Measurements from ENCODE around the gene FKBP2. TPM values are rescaled to one million over a fixed set of nuclear protein-coding genes. Genes with fewer than 3 reads are reported as not detected.

The FKBP2 gene
- total RNA-seq, 1 experiment from 2014 or later: 57.6 TPM

GRCh38 chr11:64246871-64247728 lies 6.2 kb downstream of the FKBP2 start, which contains the start of gene PPP1R14B:
TSS of gene PPP1R14B (minus strand) at chr11:64246943. CDS start at chr11:64246673, 270 bp downstream.
- DNase-seq (ENCODE audit: extremely low read depth, low read depth): peak; percentile 76

DNA sequence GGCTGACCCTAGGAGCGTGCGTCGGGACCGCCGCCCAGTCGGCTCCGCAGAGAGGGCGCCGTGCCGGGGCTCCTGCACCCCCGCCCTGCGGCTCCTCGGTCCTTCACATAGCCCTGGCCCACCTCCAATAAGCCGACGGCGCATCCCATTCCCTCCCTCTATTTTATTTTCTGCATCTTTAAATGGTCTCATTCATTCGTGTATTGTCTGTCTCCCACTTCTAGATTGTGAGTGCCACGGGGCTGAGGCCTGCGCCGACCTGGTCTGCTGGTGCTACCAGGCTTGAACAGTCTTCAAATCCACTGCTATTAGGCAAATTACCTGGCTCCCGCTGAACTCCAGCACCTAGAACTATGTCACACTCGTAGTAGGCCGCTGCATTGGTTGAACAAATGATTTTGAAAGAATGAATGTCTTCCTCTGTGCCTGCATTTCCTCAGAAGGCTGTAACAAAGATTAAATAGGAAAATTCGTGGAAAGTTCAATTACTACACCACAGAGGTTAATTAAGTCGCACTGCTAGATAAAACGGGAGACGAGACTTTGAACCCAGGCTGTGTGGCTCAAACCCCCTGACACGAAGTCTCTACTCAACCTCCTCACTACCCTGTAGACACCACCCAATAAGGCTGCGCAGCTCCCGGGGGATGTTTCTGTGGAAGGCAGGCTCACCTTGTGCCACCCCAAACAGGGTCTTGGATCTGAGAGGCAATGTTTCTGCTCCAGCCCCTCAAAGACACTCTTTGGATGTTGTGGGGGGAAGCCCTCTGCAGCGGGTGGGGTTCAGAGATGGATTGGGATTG lies 7.0 kb downstream of the FKBP2 start:
- DNase-seq (ENCODE audit: extremely low read depth, low read depth): no peak

GRCh38 chr11:64248578-64248977 lies 7.7 kb downstream of the FKBP2 start:
- no peak for DNase-seq (ENCODE audit: extremely low read depth, low read depth)

DNA sequence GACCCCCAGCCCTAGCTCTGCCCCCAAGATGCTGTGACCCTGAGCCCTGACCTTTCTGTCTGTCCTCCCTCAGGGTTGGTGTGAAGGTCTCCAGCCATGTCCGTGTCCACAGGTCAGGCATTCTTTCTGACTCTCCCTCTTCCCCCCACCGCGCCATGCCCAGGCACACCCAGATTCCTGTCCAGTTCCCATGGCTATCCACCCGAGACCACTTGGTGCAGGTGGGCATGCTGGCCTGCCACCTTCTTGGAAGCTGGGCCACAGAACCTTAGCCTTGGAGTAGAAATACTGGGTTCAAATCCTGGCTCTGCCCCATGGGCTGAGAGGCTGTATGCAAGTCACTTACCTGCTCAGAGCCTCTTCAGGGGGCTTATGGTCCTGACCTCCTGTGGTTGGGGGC lies 8.1 kb downstream of the FKBP2 start:
- DNase-seq (ENCODE audit: extremely low read depth, low read depth): no peak

DNA sequence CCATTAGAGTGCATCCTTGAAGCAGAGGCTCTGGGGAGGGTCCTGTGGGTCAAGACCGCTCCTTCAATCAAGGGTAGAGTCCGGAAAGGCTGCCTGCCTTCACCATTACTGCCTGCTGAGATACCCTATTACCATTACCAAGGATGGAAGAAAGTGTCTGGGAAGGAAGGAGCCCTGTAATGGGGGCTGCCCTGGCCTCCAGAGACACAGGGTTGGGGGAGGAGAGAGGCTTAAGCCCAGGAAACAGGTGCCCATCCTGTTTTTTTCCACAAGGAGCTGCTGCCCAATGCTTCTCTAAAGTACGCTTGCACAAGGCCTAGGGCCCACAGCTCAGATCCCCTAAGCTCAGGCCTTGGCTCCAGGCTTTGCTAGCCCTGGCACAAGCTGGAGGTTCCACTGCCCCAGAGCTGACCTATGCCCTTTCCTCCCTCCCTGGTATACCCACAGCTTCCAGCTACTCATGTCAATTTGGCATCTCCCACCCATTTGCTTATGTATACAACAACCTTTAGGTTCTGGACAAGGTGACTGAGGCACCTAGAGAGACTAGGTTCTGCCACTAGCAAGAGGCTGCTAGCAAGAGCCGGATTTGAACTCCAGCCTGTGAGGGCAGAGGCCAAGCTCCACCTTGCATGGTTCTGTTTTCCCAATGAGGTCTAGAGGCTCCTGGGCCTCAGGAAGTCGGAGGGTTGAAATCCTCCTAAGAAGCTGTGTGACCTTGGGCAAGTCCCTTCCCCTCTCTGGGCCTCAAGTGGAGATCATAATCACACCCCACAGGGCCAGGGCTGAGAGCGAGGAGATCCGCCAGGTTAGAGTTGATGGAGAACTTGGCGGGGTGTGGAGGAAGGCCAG lies 8.9 kb downstream of the FKBP2 start:
- no peak for DNase-seq (ENCODE audit: extremely low read depth, low read depth)

GRCh38 chr11:64250415-64251015 lies 9.6 kb downstream of the FKBP2 start:
- no peak for DNase-seq (ENCODE audit: extremely low read depth, low read depth)

DNA sequence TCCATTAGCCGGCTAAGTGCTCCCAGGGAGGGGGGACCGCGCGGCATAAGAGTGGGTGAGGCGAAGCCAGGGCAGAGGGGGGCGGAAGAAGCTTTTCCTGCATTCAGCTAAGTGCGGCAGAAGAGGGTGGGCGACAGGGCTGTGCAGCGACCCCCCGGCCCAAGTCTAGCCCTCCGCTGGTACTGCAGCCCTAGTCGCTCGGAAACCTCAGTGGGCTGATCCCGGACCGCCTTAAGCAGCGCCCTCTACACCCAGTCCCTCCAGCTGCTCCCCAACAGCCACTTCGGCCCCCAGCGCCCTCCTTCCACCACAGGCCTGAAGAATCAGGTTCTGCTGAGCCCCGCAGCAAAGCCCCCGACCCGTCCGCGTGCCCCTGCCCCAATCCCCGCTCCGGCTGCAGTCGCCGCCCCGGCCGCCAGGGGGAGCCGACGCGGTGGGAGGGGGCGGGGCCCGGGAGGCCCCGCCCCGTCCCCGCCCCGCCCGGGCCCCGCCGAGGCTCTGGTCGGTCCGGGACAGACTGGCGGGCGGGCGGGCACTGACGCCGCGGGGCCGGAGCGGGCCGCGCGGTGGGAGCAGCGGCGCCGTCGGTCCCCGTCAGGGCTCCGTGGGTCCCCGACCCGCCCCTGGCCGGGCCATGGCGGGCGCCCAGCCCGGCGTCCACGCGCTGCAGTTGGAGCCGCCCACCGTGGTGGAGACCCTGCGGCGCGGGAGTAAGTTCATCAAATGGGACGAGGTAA lies 10.3 kb downstream of the FKBP2 start, which contains the start of gene PLCB3:
Gene PLCB3, plus strand, starts transcription at position 515 of the 737 bp plus-strand sequence. Its CDS starts 120 bp downstream, at position 635.
- no peak for DNase-seq (ENCODE audit: extremely low read depth, low read depth)

GRCh38 chr11:64251753-64252002 lies 10.8 kb downstream of the FKBP2 start:
- no peak for DNase-seq (ENCODE audit: extremely low read depth, low read depth)

DNA sequence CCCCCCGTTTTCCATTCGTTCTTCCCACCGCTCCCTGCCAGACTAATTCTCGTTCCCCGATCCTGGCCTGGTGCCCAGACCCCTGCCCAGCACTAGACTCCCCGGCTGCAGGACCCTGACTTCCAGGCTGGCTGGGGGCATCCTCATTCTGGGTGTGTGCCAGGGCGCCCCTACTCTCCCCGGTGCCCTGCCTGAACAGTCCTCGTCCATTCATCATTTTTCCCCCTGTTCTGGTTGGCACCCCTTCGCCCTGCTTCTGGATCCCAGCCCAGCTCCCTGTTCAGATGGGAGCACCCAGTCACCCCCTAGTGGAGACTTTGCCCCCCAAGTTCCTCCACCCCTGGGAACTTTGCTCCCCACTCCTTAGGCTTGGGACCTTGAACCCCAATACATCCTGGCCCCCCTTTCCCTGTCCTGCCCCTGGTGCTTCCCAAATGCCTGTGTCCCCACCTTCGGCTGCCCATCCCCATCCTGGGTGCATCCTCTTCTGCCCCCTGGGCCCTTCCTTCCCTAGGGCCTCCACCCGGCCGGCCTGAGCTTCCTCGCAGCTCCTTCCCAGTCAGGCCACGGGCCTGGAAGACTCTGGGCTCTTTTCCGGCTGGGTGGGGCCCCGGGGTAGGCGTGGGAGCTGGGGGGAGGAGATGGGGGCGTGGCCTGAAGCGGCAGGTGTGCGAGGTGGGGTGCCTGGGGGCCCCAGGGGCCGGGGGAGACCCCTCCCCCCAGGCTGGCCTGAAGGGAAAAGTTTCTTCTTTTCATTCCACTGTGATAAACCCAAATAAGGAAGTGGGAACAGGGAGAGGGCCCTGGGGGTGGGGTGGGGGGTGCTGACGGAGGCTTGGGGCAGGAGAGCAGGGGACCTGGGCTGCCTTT lies 11.3 kb downstream of the FKBP2 start:
- DNase-seq (ENCODE audit: extremely low read depth, low read depth): no peak

DNA sequence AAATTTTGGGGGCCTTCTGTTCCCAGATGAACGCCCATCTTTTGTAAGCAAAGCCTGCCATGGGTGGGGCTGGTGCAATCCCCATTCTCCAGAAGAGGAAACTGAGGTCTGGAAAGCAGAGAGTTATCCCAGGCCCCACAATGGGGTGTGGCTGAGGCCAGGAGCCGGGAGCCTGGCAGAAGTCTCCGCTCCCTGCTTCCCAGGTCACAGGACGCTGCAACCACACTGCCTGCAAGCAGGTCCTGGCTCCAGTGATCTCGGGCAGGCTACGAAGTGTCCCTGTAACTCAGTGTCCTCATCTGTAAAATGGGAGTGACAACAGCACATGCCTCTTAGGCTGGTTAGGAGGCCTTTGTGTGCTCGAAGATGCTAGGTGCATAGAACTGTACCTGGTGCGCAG lies 12.1 kb downstream of the FKBP2 start:
- DNase-seq (ENCODE audit: extremely low read depth, low read depth): no peak

DNA sequence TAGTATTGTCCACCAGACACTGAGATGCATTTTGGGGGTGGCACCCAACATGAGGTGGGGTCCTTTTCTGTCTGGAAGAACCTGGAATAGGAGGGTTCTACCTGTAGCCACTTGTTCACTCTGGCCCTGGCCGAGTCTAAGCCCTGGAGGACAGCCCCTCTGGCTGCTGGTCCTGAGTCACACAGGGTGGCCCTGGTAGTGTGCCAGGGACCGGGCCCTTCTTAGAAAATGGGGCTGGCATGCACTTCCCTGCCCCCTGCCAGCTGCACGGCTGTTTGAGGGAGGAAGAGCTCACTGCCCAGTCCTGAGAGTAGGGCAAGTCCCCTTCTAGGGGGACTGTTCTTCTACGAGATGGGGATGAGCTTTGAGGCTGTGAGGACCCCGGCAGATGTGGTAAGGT lies 12.6 kb downstream of the FKBP2 start:
- no peak for DNase-seq (ENCODE audit: extremely low read depth, low read depth)

DNA sequence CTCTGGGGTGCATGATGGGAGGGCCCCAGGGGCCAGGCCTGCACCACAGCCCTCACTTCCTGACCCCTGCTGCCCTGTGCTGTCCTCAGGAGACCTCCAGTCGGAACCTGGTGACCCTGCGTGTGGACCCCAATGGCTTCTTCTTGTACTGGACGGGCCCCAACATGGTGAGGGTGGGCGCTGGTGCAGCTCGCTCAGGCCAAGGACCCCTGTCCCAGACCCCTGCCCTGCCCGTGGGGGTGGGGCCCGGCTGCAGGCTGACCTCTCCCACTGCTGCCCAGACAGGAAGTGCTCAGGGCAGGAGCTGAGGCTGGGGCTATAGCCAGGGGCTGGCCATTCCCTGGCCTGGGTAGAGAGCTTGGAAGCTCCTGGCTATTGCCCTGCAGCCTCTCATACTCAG lies 13.4 kb downstream of the FKBP2 start:
- DNase-seq (ENCODE audit: extremely low read depth, low read depth): no peak

- DNase-seq (ENCODE audit: extremely low read depth, low read depth): no peak
Observed at GRCh38 chr11:64255135-64256128, 14.5 kb downstream of the FKBP2 start.

DNA sequence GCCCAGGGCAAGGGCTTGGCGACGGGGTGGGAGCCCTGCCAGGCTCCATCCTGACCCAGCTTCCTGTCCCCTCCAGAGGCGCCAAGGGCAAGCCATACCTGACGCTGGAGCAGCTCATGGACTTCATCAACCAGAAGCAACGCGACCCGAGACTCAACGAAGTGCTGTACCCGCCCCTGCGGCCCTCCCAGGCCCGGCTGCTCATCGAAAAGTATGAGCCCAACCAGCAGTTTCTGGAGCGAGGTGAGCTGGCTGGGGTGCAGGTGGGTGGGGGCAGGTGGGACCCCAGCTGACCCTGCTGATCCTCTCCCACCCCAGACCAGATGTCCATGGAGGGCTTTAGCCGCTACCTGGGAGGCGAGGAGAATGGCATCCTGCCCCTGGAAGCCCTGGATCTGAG lies 15.4 kb downstream of the FKBP2 start:
- no peak for DNase-seq (ENCODE audit: extremely low read depth, low read depth)

DNA sequence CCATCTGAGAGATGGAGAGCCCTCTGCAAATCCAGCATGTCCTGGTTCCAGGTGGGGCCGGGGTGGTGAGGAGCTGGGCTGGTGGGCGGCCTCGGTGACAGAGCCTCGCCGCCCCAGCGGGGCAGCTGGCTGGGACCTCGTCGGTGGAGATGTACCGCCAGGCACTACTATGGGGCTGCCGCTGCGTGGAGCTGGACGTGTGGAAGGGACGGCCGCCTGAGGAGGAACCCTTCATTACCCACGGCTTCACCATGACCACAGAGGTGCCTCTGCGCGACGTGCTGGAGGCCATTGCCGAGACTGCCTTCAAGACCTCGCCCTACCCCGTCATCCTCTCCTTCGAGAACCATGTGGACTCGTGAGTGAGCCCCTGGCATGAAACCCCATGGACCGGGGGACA lies 17.5 kb downstream of the FKBP2 start:
- no peak for DNase-seq (ENCODE audit: extremely low read depth, low read depth)

DNA sequence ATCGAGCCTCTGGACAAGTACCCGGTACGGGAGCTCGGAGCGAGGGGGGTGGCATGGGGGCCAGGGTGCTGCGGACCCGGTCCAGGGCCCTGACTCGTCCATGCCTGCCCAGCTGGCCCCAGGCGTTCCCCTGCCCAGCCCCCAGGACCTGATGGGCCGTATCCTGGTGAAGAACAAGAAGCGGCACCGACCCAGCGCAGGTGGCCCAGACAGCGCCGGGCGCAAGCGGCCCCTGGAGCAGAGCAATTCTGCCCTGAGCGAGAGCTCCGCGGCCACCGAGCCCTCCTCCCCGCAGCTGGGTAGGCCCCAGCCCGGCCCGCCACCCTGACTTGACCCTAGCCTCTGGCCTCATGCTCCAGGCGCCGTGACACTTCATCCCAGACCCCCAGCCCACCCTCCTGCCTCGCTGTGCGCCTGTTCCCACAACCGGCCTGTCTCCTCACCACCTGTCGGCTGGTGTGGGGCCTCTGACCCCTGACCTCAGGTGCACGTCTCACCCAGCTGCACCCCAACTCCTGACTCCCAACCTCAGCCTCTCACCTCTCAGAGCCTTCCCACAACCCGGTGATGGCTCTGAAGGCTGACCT lies 18.1 kb downstream of the FKBP2 start:
- no peak for DNase-seq (ENCODE audit: extremely low read depth, low read depth)

DNA sequence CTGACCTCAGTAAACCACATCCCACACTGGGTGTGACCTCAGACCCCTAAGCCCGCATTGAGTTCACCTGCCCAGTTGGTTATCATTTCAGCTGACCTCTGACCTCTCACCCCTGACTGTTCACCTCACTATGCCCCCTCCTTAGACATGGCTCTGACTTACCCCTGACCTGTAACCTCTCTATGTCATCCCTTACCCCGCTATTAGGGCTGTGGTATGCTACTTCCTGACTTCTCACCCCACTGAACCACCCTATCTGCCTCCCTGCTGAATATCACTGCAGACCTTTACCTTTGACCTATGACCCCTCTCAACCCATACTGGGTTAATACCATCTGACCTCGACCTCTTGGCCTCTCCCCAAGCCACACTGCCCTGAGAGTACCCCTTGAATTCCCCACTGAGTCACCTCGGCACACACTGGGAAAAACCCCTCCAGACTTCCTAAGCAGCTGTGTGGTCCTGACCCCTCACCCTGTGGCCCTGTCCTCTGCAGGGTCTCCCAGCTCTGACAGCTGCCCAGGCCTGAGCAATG lies 18.7 kb downstream of the FKBP2 start:
- no peak for DNase-seq (ENCODE audit: extremely low read depth, low read depth)
